Breast epithelium (tissue), 4 donors: Measurements from ENCODE around the gene ANKH. TPM values are rescaled to one million over a fixed set of nuclear protein-coding genes. Genes with fewer than 3 reads are reported as not detected.

Source experiments
- DNase-seq, 2 donors: peaks; one replicate each; pipeline ENCODE4 v3.0.0-alpha.2; 2019; ENCODE audit warnings: low spot score in 2 of 2
- H3K27ac ChIP-seq, 2 donors: fragments of 200-600 bp; sonication (generic) in 1 of 2; one replicate each; pipeline ENCODE4 v1.5.1; 2016 to 2019; ENCODE audit warnings: mild to moderate bottlenecking in 1 of 2
- H3K27me3 ChIP-seq, 2 donors: fragments of 200-600 bp; sonication (generic) in 1 of 2; one replicate each; pipeline versions ENCODE4 v1.5.1 to v1.6.0; 2017 to 2019; ENCODE audit warnings: control low read depth in 1 of 2, mild to moderate bottlenecking in 1 of 2
- H3K36me3 ChIP-seq: fragments of 200-600 bp; one replicate; pipeline ENCODE4 v1.5.1; 2019
- H3K4me1 ChIP-seq, 2 donors: fragments of 200-600 bp; sonication (generic); one replicate each; pipeline ENCODE4 v1.5.1; 2016 to 2019; ENCODE audit warnings: control low read depth in 1 of 2
- H3K4me3 ChIP-seq, 3 donors: fragments of 200-600 bp; sonication (generic); 1 replicate in 2 of 3; 2 replicates in 1 of 3; pipeline ENCODE4 v1.5.1; 2016 to 2019; ENCODE audit warnings: mild to moderate bottlenecking in 3 of 3, moderate library complexity in 2 of 3
- H3K9me3 ChIP-seq, 2 donors: fragments of 200-600 bp; sonication (generic) in 1 of 2; one replicate each; pipeline ENCODE4 v1.5.1; 2016 to 2019; ENCODE audit warnings: control low read depth in 1 of 2
- CTCF ChIP-seq, 3 donors: fragments of 450-650 bp; IDR thresholded peaks; one replicate each; pipeline ENCODE4 v1.5.1; 2016 to 2017; ENCODE audit warnings: antibody characterized with exemption in 3 of 3, mild to moderate bottlenecking in 3 of 3, moderate library complexity in 3 of 3
- POLR2A ChIP-seq: fragments of 450-650 bp; IDR thresholded peaks from one replicate; pipeline ENCODE4 v1.6.1; 2016; ENCODE audit warnings: antibody characterized with exemption, mild to moderate bottlenecking, moderate library complexity
- POLR2AphosphoS5 ChIP-seq, 3 donors: sonication (generic); formaldehyde crosslinking; IDR thresholded peaks; one replicate each; pipeline ENCODE4 v1.6.1; 2017; ENCODE audit warnings: antibody characterized with exemption in 3 of 3
- intact Hi-C: fragments of 100-400 bp; cut with DNase I; formaldehyde crosslinking; loops from one replicate; pipeline ENCODE4 v1.15.1; 2023; ENCODE audit warnings: low total_unique reads
- total RNA-seq, 3 donors: library from RNA; depleted of rRNA; stranded (reverse); fragments of >200 nt; gene quantifications; one replicate each; pipeline ENCODE4 v1.1.0, GENCODE V29; 2016

The ANKH gene
- total RNA-seq, 3 donors from 2014 or later, result 31.5 to 83.1 (median 52.1) TPM

DNA sequence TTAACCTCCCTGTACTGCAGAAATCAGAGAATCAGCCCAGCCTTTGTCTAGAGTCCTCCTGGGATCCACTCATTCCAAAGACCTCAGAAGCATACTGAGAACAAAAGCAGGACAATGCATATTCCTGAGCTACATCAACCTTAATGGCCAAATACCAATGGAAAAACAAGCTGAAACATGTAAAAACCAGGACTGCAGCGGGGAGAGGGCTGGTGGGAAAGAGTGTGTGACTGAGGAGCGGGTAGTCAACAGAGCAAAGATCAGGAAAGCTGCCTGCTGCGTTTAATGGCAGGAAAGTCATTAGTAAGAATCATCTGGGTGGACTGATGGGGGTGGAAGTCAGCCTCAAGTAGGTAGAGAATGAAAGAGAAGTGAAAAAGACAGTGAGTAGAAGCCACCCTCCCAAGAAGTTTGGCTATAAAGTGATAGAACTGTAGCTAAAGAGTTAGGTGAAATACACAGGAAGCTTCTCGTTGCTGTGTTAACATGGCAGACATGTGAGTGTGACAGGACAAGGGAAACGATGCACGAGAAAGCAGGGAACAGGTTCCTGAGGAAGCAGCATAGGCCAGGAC is 119.0 kb downstream of the ANKH start:
- Histone ChIP-seq H3K4me3 (no peak overlapping the region), H3K27ac (no peak overlapping the region), H3K27me3 (no peaks in the 10 kb centered on the region), H3K36me3 (no peaks in the 10 kb centered on the region), H3K4me1 (no peaks in the 10 kb centered on the region), H3K9me3 (no peaks in the 10 kb centered on the region)
- TF ChIP-seq POLR2A (no peak), POLR2AphosphoS5 (IDR thresholded peaks at IDR 0.05) (no peak)
- DNase-seq, result no peak
- intact Hi-C loops, result no loop called here

DNA sequence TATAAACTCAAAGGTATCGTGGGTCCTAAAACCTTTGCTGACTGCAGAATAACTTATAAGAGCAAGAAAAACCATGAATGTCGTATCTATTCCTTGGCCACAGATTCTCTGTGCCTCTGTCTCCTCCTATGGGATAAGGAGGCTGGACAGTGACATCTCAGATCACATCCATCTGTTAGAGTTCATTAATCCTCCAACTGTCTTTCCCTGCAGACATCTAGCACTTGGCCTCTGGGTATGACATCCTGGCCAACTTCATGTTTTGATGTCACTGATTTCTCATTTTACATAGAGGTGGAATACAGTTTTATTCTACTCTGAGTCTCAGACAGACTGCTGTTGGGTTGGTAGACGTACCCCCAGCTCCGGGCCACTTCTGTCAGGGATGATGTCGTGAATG is 120.9 kb downstream of the ANKH start:
- H3K36me3 ChIP-seq, result no peaks in the 10 kb centered on the region
- intact Hi-C loops, result no loop called here
- TF ChIP-seq POLR2A, result no peak
- no peak for TF ChIP-seq POLR2AphosphoS5 (IDR thresholded peaks at IDR 0.05)
- TF ChIP-seq CTCF (IDR thresholded peaks at IDR 0.05), result no peak

GRCh38 chr5:14749579-14750101 is 121.9 kb downstream of the ANKH start:
- Histone ChIP-seq H3K27ac (peak overlapping the region; percentile 32 to 45), H3K4me3 (no peak overlapping the region), H3K9me3 (no peaks in the 10 kb centered on the region), H3K36me3 (no peaks in the 10 kb centered on the region), H3K27me3 (no peaks in the 10 kb centered on the region), H3K4me1 (no peaks in the 10 kb centered on the region)
- TF ChIP-seq POLR2A, result no peak
- TF ChIP-seq POLR2AphosphoS5 (IDR thresholded peaks at IDR 0.05), result no peak
- TF ChIP-seq CTCF (IDR thresholded peaks at IDR 0.05), result no peak
- no peak for DNase-seq
- intact Hi-C loops, result no loop called here

More for the DNA sequence above, 120.9 kb downstream of the ANKH start:
- Histone ChIP-seq H3K27ac (no peak overlapping the region), H3K9me3 (no peaks in the 10 kb centered on the region), H3K4me3 (no peak overlapping the region), H3K27me3 (no peaks in the 10 kb centered on the region), H3K4me1 (no peaks in the 10 kb centered on the region)
- no peak for DNase-seq

GRCh38 chr5:14748180-14748900 is 123.2 kb downstream of the ANKH start:
- TF ChIP-seq POLR2AphosphoS5 (IDR thresholded peaks at IDR 0.05), result no peak
- TF ChIP-seq CTCF (IDR thresholded peaks at IDR 0.05), result no peak
- TF ChIP-seq POLR2A, result no peak
- intact Hi-C loops, result no loop called here
- Histone ChIP-seq H3K27ac (no peak overlapping the region), H3K4me3 (no peak overlapping the region), H3K36me3 (no peaks in the 10 kb centered on the region), H3K27me3 (no peaks in the 10 kb centered on the region), H3K9me3 (no peaks in the 10 kb centered on the region), H3K4me1 (no peaks in the 10 kb centered on the region)
- no peak for DNase-seq

- Histone ChIP-seq H3K4me1 (no peaks in the 10 kb centered on the region), H3K36me3 (peaks cover 5% of the 10 kb centered on the region), H3K27ac (no peak overlapping the region), H3K27me3 (no peaks in the 10 kb centered on the region), H3K9me3 (no peaks in the 10 kb centered on the region), H3K4me3 (no peak overlapping the region)
- intact Hi-C loops, result no loop called here
- TF ChIP-seq POLR2A, result no peak
- no peak for TF ChIP-seq CTCF (IDR thresholded peaks at IDR 0.05)
- no peak for TF ChIP-seq POLR2AphosphoS5 (IDR thresholded peaks at IDR 0.05)
- DNase-seq, result no peak
Measured at GRCh38 chr5:14745753-14746152, 125.8 kb downstream of the ANKH start.
